OCI-LY7 (cell line): ENCODE measurements around the gene ACOT12. TPM values are rescaled to one million over a fixed set of nuclear protein-coding genes. Genes with fewer than 3 reads are reported as not detected.

Source experiments
- BruUV-seq: library from RNA; stranded (reverse); fragments of 400-500 nt; replicated peaks from 2 replicates; lab custom pipeline; 2021; lab: Mats Ljungman, UMichigan
- CTCF ChIA-PET: fragments of 300-600 bp; sonication (Branson Sonifier 250); formaldehyde crosslinking; loops from one replicate; lab custom pipeline; 2022; ENCODE audit warnings: antibody characterized with exemption; ENCODE audit not compliant: unreplicated experiment; lab: Charles Lee
- POLR2A ChIA-PET: fragments of 300-600 bp; sonication (Branson Sonifier 250); formaldehyde crosslinking; loops from one replicate; lab custom pipeline; 2022; ENCODE audit warnings: antibody characterized with exemption; lab: Charles Lee
- DNase-seq: peaks from one replicate; pipeline ENCODE4 v3.0.0-alpha.2; 2015; ENCODE audit warnings: low spot score
- H2AFZ ChIP-seq: fragments of 200-600 bp; sonication (generic), shearing (Covaris generic); 2 replicates; pipeline ENCODE4 v1.6.1; 2014; ENCODE audit warnings: mild to moderate bottlenecking, antibody characterized with exemption, low read length, moderate library complexity
- H3K27ac ChIP-seq: fragments of 200-600 bp; sonication (generic); 2 replicates; pipeline ENCODE4 v1.5.1; 2014; ENCODE audit warnings: mixed run types, low read depth, mild to moderate bottlenecking, moderate library complexity, low read length, inconsistent platforms; ENCODE audit not compliant: poor library complexity, severe bottlenecking
- H3K36me3 ChIP-seq: fragments of 200-600 bp; sonication (generic); 2 replicates; pipeline ENCODE4 v1.6.1; 2014; ENCODE audit warnings: mild to moderate bottlenecking, antibody characterized with exemption, low read length, moderate library complexity, mixed read lengths; ENCODE audit not compliant: insufficient read depth
- H3K4me1 ChIP-seq: fragments of 200-600 bp; sonication (generic); 2 replicates; pipeline ENCODE4 v1.5.1; 2014; ENCODE audit warnings: mild to moderate bottlenecking, low read length; ENCODE audit not compliant: insufficient read depth, poor library complexity, severe bottlenecking
- H3K4me2 ChIP-seq: fragments of 200-600 bp; sonication (generic); 2 replicates; pipeline ENCODE4 v1.6.1; 2014; ENCODE audit warnings: mild to moderate bottlenecking, low read length
- H3K4me3 ChIP-seq: fragments of 200-600 bp; sonication (generic); 2 replicates; pipeline ENCODE4 v1.5.1; 2014; ENCODE audit warnings: mild to moderate bottlenecking, low read depth, low read length; ENCODE audit not compliant: poor library complexity, severe bottlenecking
- H3K79me2 ChIP-seq: fragments of 200-600 bp; sonication (generic); 2 replicates; pipeline ENCODE4 v1.6.1; 2016; ENCODE audit warnings: low read depth, mild to moderate bottlenecking, low read length, moderate library complexity, mixed read lengths; ENCODE audit not compliant: insufficient read depth
- H3K9me2 ChIP-seq: fragments of 200-600 bp; sonication (generic); 2 replicates; pipeline ENCODE4 v1.6.1; 2016; ENCODE audit warnings: mild to moderate bottlenecking, low read length, mixed read lengths; ENCODE audit not compliant: insufficient read depth
- H3K9me3 ChIP-seq: fragments of 200-600 bp; sonication (generic); 2 replicates; pipeline ENCODE4 v1.6.1; 2014; ENCODE audit warnings: mild to moderate bottlenecking, mixed run types, low read length, mixed read lengths
- H4K20me1 ChIP-seq: fragments of 200-600 bp; sonication (generic); 2 replicates; pipeline ENCODE4 v1.6.1; 2014; ENCODE audit warnings: mild to moderate bottlenecking, antibody characterized with exemption, low read length, moderate library complexity, mixed read lengths; ENCODE audit not compliant: insufficient read depth
- EZH2phosphoT487 ChIP-seq: fragments of 200-600 bp; sonication (generic); IDR thresholded peaks from 2 replicates; pipeline ENCODE4 v1.6.1; 2018; ENCODE audit warnings: low read depth, borderline replicate concordance, mild to moderate bottlenecking, mixed run types, antibody characterized with exemption, low read length, moderate library complexity, mixed read lengths
- intact Hi-C: fragments of 100-400 bp; cut with micrococcal nuclease; formaldehyde crosslinking; loops from one replicate; pipeline ENCODE4 v1.10.0; 2022; ENCODE audit not compliant: unreplicated experiment
- total RNA-seq, 2 experiments: library from RNA; depleted of rRNA in 1 of 2; stranded (reverse); fragments of >200 nt in 1 of 2; shearing (Covaris generic) in 1 of 2; gene quantifications; 2 replicates each; pipeline ENCODE4 v1.2.3, GENCODE V29; 2014 to 2022
- TF ChIP-seq, protein P1 (sequence below): fragments of 200-600 bp; sonication (generic); conservative IDR thresholded peaks from 2 replicates; pipeline ENCODE4 v1.5.1; 2014; ENCODE audit warnings: mild to moderate bottlenecking, antibody characterized with exemption, low read length, moderate library complexity, mixed read lengths

ACOT12 gene
- total RNA-seq, 2 experiments from 2014 or later: 0.27 to 0.35 TPM

DNA sequence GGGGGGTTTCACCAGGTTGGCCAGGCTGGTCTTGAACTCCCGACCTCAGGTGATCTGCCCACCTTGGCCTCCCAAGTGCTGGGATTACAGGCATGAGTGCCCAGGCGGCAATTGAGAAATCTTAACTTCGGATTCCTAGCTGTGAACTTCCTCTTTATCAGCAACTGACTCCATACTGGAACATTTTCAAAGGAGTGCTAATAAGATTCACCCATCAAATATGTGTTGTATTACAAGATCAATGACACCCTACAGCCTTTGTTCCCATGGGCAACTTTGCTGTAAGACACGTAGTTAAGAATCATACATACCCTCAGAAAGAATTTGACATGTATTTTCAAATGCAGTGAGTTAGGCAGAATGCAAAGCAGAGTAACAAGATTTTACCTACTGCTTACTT, 23.1 kb upstream of the ACOT12 start:
- CTCF ChIA-PET: no interaction called here
- Histone ChIP-seq H3K4me2 (no peak overlapping the region), H3K36me3 (peaks cover 64% of the 10 kb centered on the region), H3K4me3 (no peak overlapping the region), H3K4me1 (no peaks in the 10 kb centered on the region), H4K20me1 (no peaks in the 10 kb centered on the region), H3K9me2 (no peaks in the 10 kb centered on the region), H3K9me3 (no peaks in the 10 kb centered on the region), H2AFZ (no peak overlapping the region), H3K27ac (no peak overlapping the region), H3K79me2 (no peaks in the 10 kb centered on the region)
- intact Hi-C loops: no loop called here
- no TSS peak for BruUV-seq
- DNase-seq: no peak
- TF ChIP-seq EZH2phosphoT487: no peak
- POLR2A ChIA-PET: no interaction called here

DNA sequence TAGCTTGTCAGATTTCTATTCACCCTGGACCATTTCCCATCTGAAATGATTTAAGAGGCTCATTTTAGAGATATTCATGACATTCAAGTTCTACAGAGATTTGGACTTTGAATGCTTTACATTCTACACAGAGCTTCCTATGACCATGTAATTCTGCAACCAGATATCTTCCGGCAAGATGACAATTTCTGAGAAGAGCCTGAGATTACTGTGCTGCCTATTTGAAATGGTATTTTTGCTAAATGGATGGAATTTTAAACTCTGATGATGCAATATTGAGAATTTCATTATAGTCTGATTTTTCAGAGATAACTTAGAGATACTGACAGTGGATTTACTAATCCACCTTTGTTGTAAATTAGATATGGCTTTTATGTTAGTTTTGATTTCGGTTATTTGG, 16.0 kb upstream of the ACOT12 start:
- CTCF ChIA-PET: no interaction called here

DNA sequence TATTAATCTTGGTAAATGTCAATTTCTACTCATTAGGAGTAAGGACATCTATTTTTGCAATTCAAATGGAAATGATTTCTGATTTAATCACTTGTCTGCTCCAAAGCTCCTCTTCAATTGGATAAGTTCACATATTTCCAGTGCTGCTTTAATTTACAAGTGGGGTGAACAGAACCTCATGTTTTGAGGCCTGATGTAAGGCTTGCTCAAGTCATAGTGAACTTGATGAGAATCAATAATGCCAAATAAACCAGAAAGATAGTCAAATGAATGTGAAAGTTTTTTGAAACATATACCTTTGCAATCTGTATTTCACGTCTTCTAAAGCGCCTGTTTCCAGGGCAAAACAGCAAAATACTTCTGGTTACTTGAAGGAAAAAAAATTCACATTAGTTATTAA, 15.4 kb upstream of the ACOT12 start:
- TF ChIP-seq, protein P1, sequence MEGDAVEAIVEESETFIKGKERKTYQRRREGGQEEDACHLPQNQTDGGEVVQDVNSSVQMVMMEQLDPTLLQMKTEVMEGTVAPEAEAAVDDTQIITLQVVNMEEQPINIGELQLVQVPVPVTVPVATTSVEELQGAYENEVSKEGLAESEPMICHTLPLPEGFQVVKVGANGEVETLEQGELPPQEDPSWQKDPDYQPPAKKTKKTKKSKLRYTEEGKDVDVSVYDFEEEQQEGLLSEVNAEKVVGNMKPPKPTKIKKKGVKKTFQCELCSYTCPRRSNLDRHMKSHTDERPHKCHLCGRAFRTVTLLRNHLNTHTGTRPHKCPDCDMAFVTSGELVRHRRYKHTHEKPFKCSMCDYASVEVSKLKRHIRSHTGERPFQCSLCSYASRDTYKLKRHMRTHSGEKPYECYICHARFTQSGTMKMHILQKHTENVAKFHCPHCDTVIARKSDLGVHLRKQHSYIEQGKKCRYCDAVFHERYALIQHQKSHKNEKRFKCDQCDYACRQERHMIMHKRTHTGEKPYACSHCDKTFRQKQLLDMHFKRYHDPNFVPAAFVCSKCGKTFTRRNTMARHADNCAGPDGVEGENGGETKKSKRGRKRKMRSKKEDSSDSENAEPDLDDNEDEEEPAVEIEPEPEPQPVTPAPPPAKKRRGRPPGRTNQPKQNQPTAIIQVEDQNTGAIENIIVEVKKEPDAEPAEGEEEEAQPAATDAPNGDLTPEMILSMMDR: no peak
- no peak for TF ChIP-seq EZH2phosphoT487
- H3K4me2 ChIP-seq: no peak overlapping the region
- DNase-seq: no peak
- no peak overlapping the region for H3K27ac ChIP-seq
- no peaks in the 10 kb centered on the region for H3K9me3 ChIP-seq
- H2AFZ ChIP-seq: no peak overlapping the region
- no peak overlapping the region for H3K4me3 ChIP-seq
- no peaks in the 10 kb centered on the region for H3K4me1 ChIP-seq
- H4K20me1 ChIP-seq: no peaks in the 10 kb centered on the region
- no TSS peak for BruUV-seq
- H3K36me3 ChIP-seq: peaks cover 9% of the 10 kb centered on the region; the same call in 1 of the 2 replicates
- intact Hi-C loops: no loop called here
- ChIA-PET CTCF (no interaction called here), POLR2A (interaction anchor here (0.6 kb wide), 1 partner anchor 335 kb away, joined by 3 read pairs; no protein-coding TSS in a partner anchor)
- H3K79me2 ChIP-seq: no peaks in the 10 kb centered on the region
- no peaks in the 10 kb centered on the region for H3K9me2 ChIP-seq

More for the DNA sequence above, 16.0 kb upstream of the ACOT12 start:
- H3K4me2 ChIP-seq: no peak overlapping the region
- H4K20me1 ChIP-seq: no peaks in the 10 kb centered on the region
- no peaks in the 10 kb centered on the region for H3K79me2 ChIP-seq
- no TSS peak for BruUV-seq
- no peak overlapping the region for H3K4me3 ChIP-seq
- H3K9me2 ChIP-seq: no peaks in the 10 kb centered on the region
- H3K36me3 ChIP-seq: peaks cover 14% of the 10 kb centered on the region; the same call in 1 of the 2 replicates
- intact Hi-C loops: no loop called here
- DNase-seq: no peak
- TF ChIP-seq, protein P1: no peak
- TF ChIP-seq EZH2phosphoT487: no peak
- POLR2A ChIA-PET: interaction anchor here (0.6 kb wide), 1 partner anchor 334 kb away, joined by 3 read pairs; no protein-coding TSS in a partner anchor
- H3K4me1 ChIP-seq: no peaks in the 10 kb centered on the region
- H3K27ac ChIP-seq: no peak overlapping the region
- H2AFZ ChIP-seq: no peak overlapping the region
- no peaks in the 10 kb centered on the region for H3K9me3 ChIP-seq
